Gastrocnemius medialis (tissue), 4 donors: Measurements from ENCODE around the gene MED16. TPM values are rescaled to one million over a fixed set of nuclear protein-coding genes. Genes with fewer than 3 reads are reported as not detected.

Source experiments
- ATAC-seq, 2 donors: fragments of 150-250 bp; one replicate each; pipeline ENCODE4 v1.9.1; 2016
- DNase-seq, 2 donors: peaks; one replicate each; pipeline ENCODE4 v3.0.0-alpha.2; 2019
- H3K27ac ChIP-seq, 4 donors: fragments of 200-600 bp; sonication (generic); 1 replicate in 1 of 4; 2 replicates in 3 of 4; pipeline ENCODE4 v1.5.1; 2016 to 2018; ENCODE audit warnings: mild to moderate bottlenecking in 2 of 4, moderate library complexity in 1 of 4
- H3K27me3 ChIP-seq, 3 donors: fragments of 200-600 bp; sonication (generic) in 2 of 3; 1 replicate in 1 of 3; 2 replicates in 2 of 3; pipeline versions ENCODE4 v1.5.1 to v1.6.0; 2016 to 2019; ENCODE audit warnings: mild to moderate bottlenecking in 1 of 3, moderate library complexity in 1 of 3
- H3K36me3 ChIP-seq, 2 donors: fragments of 200-600 bp; sonication (generic) in 1 of 2; one replicate each; pipeline ENCODE4 v1.5.1; 2017 to 2018
- H3K4me1 ChIP-seq, 2 donors: fragments of 200-600 bp; sonication (generic) in 1 of 2; one replicate each; pipeline ENCODE4 v1.5.1; 2016 to 2017; ENCODE audit warnings: mild to moderate bottlenecking in 2 of 2
- H3K4me3 ChIP-seq, 4 donors: fragments of 200-600 bp; sonication (generic) in 3 of 4; 1 replicate in 1 of 4; 2 replicates in 3 of 4; pipeline ENCODE4 v1.5.1; 2016 to 2019; ENCODE audit warnings: mild to moderate bottlenecking in 2 of 4
- H3K9me3 ChIP-seq, 3 donors: fragments of 200-600 bp; sonication (generic) in 2 of 3; 1 replicate in 1 of 3; 2 replicates in 2 of 3; pipeline ENCODE4 v1.5.1; 2016 to 2019
- CTCF ChIP-seq, 5 experiments: fragments of 450-650 bp in 3 of 5; fragments of 200-600 bp in 2 of 5; sonication (generic) in 2 of 5; IDR thresholded peaks in 4 of 5; conservative IDR thresholded peaks in 1 of 5; 1 replicate in 4 of 5; 2 replicates in 1 of 5; pipeline ENCODE4 v1.5.1; 2016 to 2019; ENCODE audit warnings: antibody characterized with exemption in 5 of 5, mild to moderate bottlenecking in 3 of 5, moderate library complexity in 3 of 5
- POLR2A ChIP-seq, 2 donors: fragments of 450-650 bp; IDR thresholded peaks; one replicate each; pipeline ENCODE4 v1.6.1; 2017; ENCODE audit warnings: antibody characterized with exemption in 2 of 2, mild to moderate bottlenecking in 2 of 2, moderate library complexity in 2 of 2
- in situ Hi-C, 4 donors: fragments of 200-750 bp; cut with MboI; loops; one replicate each; pipeline versions ENCODE4 v1.15.0 to v1.8.0; 2017; ENCODE audit warnings: low sequenced_read_pairs in 4 of 4
- intact Hi-C: fragments of 100-400 bp; cut with DNase I; formaldehyde crosslinking; loops from one replicate; pipeline ENCODE4 v1.15.1; 2023; ENCODE audit warnings: low total_unique reads
- total RNA-seq, 4 donors: library from RNA; depleted of rRNA; stranded (reverse); fragments of >200 nt; gene quantifications; one replicate each; pipeline versions ENCODE4 v1.1.0 to v1.2.3, GENCODE V29; 2016

The MED16 gene
- total RNA-seq, 4 donors from 2014 or later, result 22.0 to 67.6 (median 54.6) TPM

- intact Hi-C loops, result no loop called here
- no peak for DNase-seq
- peaks cover 0 to 48% of the 10 kb centered on the region in 2 donors for H3K36me3 ChIP-seq
- TF ChIP-seq CTCF (IDR thresholded peaks at IDR 0.05 in 4 of 5, conservative IDR thresholded peaks at IDR 0.05 in 1 of 5), result no peak
- no peak for TF ChIP-seq POLR2A (IDR thresholded peaks at IDR 0.05)
- H3K4me3 ChIP-seq, result no peak overlapping the region
- in situ Hi-C loops, result loop anchor here in 1 of 4 donors (25.0 kb wide), 1 partner anchor 116 kb away; the partner anchor contains the start of gene WDR18
- peak overlapping the region in 2 of 4 donors; percentile 8 to 37 for H3K27ac ChIP-seq
- H3K27me3 ChIP-seq, result no peaks in the 10 kb centered on the region
- no peaks in the 10 kb centered on the region for H3K4me1 ChIP-seq
- H3K9me3 ChIP-seq, result no peaks in the 10 kb centered on the region
- no peak for ATAC-seq
Measured at GRCh38 chr19:871446-872265, 21.3 kb downstream of the MED16 start.

- no peaks in the 10 kb centered on the region for H3K9me3 ChIP-seq
- no peaks in the 10 kb centered on the region for H3K4me1 ChIP-seq
- H3K27me3 ChIP-seq, result no peaks in the 10 kb centered on the region
- intact Hi-C loops, result no loop called here
- no peak for ATAC-seq
- in situ Hi-C loops, result loop anchor here in 1 of 4 donors (25.0 kb wide), 1 partner anchor 116 kb away; the partner anchor contains the start of gene WDR18
- H3K4me3 ChIP-seq, result no peak overlapping the region
- H3K27ac ChIP-seq, result no peak overlapping the region
- DNase-seq, result no peak
- H3K36me3 ChIP-seq, result peaks cover 0 to 48% of the 10 kb centered on the region in 2 donors
- TF ChIP-seq POLR2A (IDR thresholded peaks at IDR 0.05) (no peak), CTCF (IDR thresholded peaks at IDR 0.05 in 4 of 5, conservative IDR thresholded peaks at IDR 0.05 in 1 of 5) (no peak)
Measured at GRCh38 chr19:870963-871401, 22.0 kb downstream of the MED16 start.

- Histone ChIP-seq H3K27ac (peak overlapping the region in 1 of 4 donors; percentile 16), H3K27me3 (no peaks in the 10 kb centered on the region), H3K36me3 (peaks cover 0 to 48% of the 10 kb centered on the region in 2 donors), H3K4me1 (no peaks in the 10 kb centered on the region), H3K9me3 (no peaks in the 10 kb centered on the region), H3K4me3 (no peak overlapping the region)
- in situ Hi-C loops, result loop anchor here in 1 of 4 donors (25.0 kb wide), 1 partner anchor 117 kb away; the partner anchor contains the start of gene WDR18
- no peak for TF ChIP-seq CTCF (IDR thresholded peaks at IDR 0.05 in 4 of 5, conservative IDR thresholded peaks at IDR 0.05 in 1 of 5)
- no peak for TF ChIP-seq POLR2A (IDR thresholded peaks at IDR 0.05)
- DNase-seq (no peak), ATAC-seq (no peak)
- intact Hi-C loops, result no loop called here
Measured at GRCh38 chr19:870314-870713, 22.7 kb downstream of the MED16 start.

GRCh38 chr19:869245-870177, 23.5 kb downstream of the MED16 start:
- no peaks in the 10 kb centered on the region for H3K4me1 ChIP-seq
- intact Hi-C loops, result no loop called here
- H3K36me3 ChIP-seq, result peaks cover 0 to 48% of the 10 kb centered on the region in 2 donors
- ATAC-seq, result peak; percentile 53 to 66
- H3K4me3 ChIP-seq, result no peak overlapping the region
- H3K9me3 ChIP-seq, result no peaks in the 10 kb centered on the region
- DNase-seq, result peak in 1 of 2 donors; percentile 64
- H3K27ac ChIP-seq, result peak overlapping the region; percentile 36 to 52 (median 43)
- no peak for TF ChIP-seq POLR2A (IDR thresholded peaks at IDR 0.05)
- no peak for TF ChIP-seq CTCF (IDR thresholded peaks at IDR 0.05 in 4 of 5, conservative IDR thresholded peaks at IDR 0.05 in 1 of 5)
- H3K27me3 ChIP-seq, result no peaks in the 10 kb centered on the region
- in situ Hi-C loops, result loop anchor here in 1 of 4 donors (25.0 kb wide), 1 partner anchor 118 kb away; the partner anchor contains the start of gene WDR18
